Loucy (cell line): ENCODE results near the gene TPCN2.

ENCODE experiments used
- H2AFZ ChIP-seq: fragments of 200-600 bp; sonication (generic); 2 replicates; pipeline ENCODE4 v1.6.0; 2016; ENCODE audit warnings: antibody characterized with exemption, mild to moderate bottlenecking, low read length, moderate library complexity
- H3F3A ChIP-seq: fragments of 200-600 bp; 2 replicates; pipeline ENCODE4 v1.6.0; 2016; ENCODE audit warnings: antibody characterized with exemption, low read depth, mild to moderate bottlenecking
- H3K27me3 ChIP-seq: fragments of 200-600 bp; sonication (generic); 2 replicates; pipeline ENCODE4 v1.6.1; 2014; ENCODE audit warnings: low read length, mild to moderate bottlenecking; ENCODE audit not compliant: insufficient read depth, poor library complexity, severe bottlenecking
- H3K36me3 ChIP-seq: fragments of 200-600 bp; sonication (generic); 2 replicates; pipeline ENCODE4 v1.6.1; 2016; ENCODE audit warnings: low read length; ENCODE audit not compliant: insufficient read depth
- H3K4me1 ChIP-seq: fragments of 200-600 bp; sonication (generic); 2 replicates; pipeline ENCODE4 v1.5.1; 2014; ENCODE audit warnings: low read length, mild to moderate bottlenecking; ENCODE audit not compliant: insufficient read depth, poor library complexity, severe bottlenecking
- H3K4me2 ChIP-seq: fragments of 200-600 bp; sonication (generic); 2 replicates; pipeline ENCODE4 v1.6.0; 2014; ENCODE audit warnings: antibody characterized with exemption, low read length, low read depth, mild to moderate bottlenecking; ENCODE audit not compliant: poor library complexity, severe bottlenecking
- H3K4me3 ChIP-seq: fragments of 200-600 bp; sonication (generic); 2 replicates; pipeline ENCODE4 v1.5.1; 2014; ENCODE audit warnings: low read length, mild to moderate bottlenecking, mixed read lengths; ENCODE audit not compliant: poor library complexity, severe bottlenecking
- H3K79me2 ChIP-seq: fragments of 200-600 bp; sonication (generic); 2 replicates; pipeline ENCODE4 v1.6.1; 2014; ENCODE audit warnings: low read length; ENCODE audit not compliant: insufficient read depth
- H3K9ac ChIP-seq: fragments of 200-600 bp; sonication (generic); 2 replicates; pipeline ENCODE4 v1.6.0; 2014; ENCODE audit warnings: mild to moderate bottlenecking, low read depth, low read length, moderate library complexity; ENCODE audit not compliant: poor library complexity, severe bottlenecking
- H3K9me2 ChIP-seq: fragments of 200-600 bp; sonication (generic); replicated peaks from 2 replicates; pipeline ENCODE4 v1.6.1; 2016; ENCODE audit warnings: low read depth, low read length, mixed read lengths
- H3K9me3 ChIP-seq: fragments of 200-600 bp; sonication (generic); 2 replicates; pipeline ENCODE4 v1.6.1; 2014; ENCODE audit warnings: mild to moderate bottlenecking, antibody characterized with exemption, low read length, low read depth; ENCODE audit not compliant: insufficient read depth
- H4K20me1 ChIP-seq: fragments of 200-600 bp; sonication (generic); 2 replicates; pipeline ENCODE4 v1.6.0; 2014; ENCODE audit warnings: antibody characterized with exemption, low read length, mild to moderate bottlenecking; ENCODE audit not compliant: insufficient read depth, poor library complexity, severe bottlenecking
- EZH2phosphoT487 ChIP-seq: fragments of 200-600 bp; IDR thresholded peaks from 2 replicates; pipeline ENCODE4 v1.6.1; 2018; ENCODE audit warnings: antibody characterized with exemption, mild to moderate bottlenecking, moderate library complexity, borderline replicate concordance
- TF ChIP-seq, protein P1 (sequence below): fragments of 200-600 bp; sonication (generic); conservative IDR thresholded peaks from 2 replicates; pipeline ENCODE4 v1.5.1; 2014; ENCODE audit warnings: mild to moderate bottlenecking, antibody characterized with exemption, low read length

The TPCN2 gene

DNA sequence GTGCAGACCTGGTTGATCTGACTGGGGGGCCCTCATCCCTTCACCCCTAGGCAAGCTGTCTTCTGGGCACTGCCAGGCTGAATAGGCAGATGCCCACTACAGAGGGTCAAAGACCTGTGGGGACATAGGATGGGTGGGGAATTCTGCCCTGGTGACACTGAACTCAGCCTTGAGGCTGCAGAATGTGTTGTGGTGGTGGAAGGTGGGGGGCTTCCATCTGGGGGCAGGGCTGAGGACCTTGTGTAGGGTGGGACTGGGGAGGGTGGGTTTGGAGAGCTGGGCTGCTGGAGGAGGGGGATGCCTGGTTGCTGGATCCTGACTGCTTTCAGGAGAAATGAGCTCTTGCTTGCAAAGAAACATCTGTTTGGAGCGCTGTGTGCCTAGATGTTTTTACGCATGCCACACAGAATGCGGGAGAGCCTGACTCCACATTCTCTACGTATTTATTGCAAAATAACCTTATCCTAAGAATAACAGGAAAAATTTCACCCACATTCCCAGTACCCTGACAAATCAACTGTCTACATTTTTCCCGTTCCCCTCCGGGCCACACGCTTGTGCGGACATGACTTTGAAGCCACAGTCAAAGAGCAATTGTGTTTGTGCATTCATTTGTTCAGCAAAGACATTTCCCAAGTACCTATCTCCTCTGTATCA lies 125.3 kb downstream of the TPCN2 start:
- Histone ChIP-seq H2AFZ (no peak overlapping the region), H3K4me3 (no peak overlapping the region), H3K9me2 (no peaks in the 10 kb centered on the region), H4K20me1 (no peaks in the 10 kb centered on the region), H3K9ac (no peak overlapping the region), H3K27me3 (no peaks in the 10 kb centered on the region), H3K36me3 (no peaks in the 10 kb centered on the region), H3K9me3 (no peaks in the 10 kb centered on the region), H3F3A (no peaks in the 10 kb centered on the region), H3K4me1 (no peaks in the 10 kb centered on the region), H3K79me2 (no peaks in the 10 kb centered on the region), H3K4me2 (no peak overlapping the region)
- TF ChIP-seq, protein P1, sequence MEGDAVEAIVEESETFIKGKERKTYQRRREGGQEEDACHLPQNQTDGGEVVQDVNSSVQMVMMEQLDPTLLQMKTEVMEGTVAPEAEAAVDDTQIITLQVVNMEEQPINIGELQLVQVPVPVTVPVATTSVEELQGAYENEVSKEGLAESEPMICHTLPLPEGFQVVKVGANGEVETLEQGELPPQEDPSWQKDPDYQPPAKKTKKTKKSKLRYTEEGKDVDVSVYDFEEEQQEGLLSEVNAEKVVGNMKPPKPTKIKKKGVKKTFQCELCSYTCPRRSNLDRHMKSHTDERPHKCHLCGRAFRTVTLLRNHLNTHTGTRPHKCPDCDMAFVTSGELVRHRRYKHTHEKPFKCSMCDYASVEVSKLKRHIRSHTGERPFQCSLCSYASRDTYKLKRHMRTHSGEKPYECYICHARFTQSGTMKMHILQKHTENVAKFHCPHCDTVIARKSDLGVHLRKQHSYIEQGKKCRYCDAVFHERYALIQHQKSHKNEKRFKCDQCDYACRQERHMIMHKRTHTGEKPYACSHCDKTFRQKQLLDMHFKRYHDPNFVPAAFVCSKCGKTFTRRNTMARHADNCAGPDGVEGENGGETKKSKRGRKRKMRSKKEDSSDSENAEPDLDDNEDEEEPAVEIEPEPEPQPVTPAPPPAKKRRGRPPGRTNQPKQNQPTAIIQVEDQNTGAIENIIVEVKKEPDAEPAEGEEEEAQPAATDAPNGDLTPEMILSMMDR, result no peak
- no peak for TF ChIP-seq EZH2phosphoT487

DNA sequence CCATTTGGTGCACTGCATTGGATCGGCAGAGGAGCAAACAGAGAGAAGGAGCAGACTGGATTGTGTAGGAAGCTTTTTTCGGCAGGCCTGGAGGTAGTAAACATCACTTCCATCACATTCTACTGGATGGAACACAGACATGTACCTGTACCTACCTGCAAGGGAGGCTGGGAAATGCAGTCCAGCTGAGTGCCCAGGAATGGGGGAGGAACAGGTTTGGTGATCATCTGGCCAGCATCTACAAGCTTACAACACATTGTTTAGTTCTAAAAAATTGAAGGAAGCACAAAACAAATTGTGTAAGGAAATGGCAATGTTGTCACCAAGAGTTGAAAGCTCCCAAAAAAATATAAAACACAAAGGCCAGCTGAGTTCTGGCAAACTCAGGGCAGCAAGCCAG lies 126.1 kb downstream of the TPCN2 start:
- no peak for TF ChIP-seq EZH2phosphoT487
- TF ChIP-seq, protein P1, result no peak
- no peak overlapping the region for H3K9ac ChIP-seq
- no peak overlapping the region for H3K4me2 ChIP-seq

DNA sequence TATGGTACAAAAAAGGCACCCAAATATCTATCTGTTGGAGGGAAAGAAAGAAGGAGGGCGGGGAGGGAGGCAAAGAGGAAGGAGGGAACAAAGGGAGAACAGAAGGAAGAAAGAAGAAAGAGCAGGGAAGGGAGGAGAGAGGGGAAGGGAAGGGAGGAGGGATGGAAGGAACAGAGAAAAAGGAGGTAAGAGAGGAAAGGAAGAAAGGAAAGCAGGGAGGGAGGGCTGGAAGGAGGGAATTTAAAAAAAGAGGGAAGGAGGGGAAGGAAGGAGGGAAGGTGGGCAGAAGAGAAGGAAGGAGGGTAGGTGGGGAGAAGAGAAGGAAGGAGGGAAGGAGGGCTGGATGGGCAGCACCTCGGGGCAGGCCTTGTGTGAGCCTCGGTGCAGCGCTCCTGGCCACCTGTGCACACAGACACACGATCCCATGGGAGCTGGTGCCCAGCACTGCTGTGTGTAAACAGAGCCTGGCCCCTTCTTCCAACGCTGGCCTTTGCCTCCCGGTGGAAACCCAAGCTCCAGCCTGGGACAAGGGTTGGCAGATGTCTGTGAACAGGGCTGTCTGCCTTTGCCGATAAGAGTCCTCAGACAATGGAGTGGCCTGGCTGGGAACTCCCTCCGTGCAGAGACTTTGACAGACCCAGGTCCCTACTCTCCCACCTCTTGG lies 130.2 kb downstream of the TPCN2 start:
- Histone ChIP-seq H3K9me2 (no peaks in the 10 kb centered on the region), H3K4me2 (no peak overlapping the region), H3K4me3 (no peak overlapping the region), H2AFZ (no peak overlapping the region), H3K4me1 (no peaks in the 10 kb centered on the region), H4K20me1 (no peaks in the 10 kb centered on the region), H3K79me2 (no peaks in the 10 kb centered on the region), H3K9ac (no peak overlapping the region), H3K36me3 (no peaks in the 10 kb centered on the region), H3F3A (no peaks in the 10 kb centered on the region), H3K9me3 (no peaks in the 10 kb centered on the region), H3K27me3 (no peaks in the 10 kb centered on the region)
- TF ChIP-seq, protein P1, result no peak
- TF ChIP-seq EZH2phosphoT487, result no peak

More for the DNA sequence above, 126.1 kb downstream of the TPCN2 start:
- Histone ChIP-seq H3K9me2 (no peaks in the 10 kb centered on the region), H3K4me3 (no peak overlapping the region), H4K20me1 (no peaks in the 10 kb centered on the region), H3K36me3 (no peaks in the 10 kb centered on the region), H3K27me3 (no peaks in the 10 kb centered on the region), H3K9me3 (no peaks in the 10 kb centered on the region), H3K4me1 (no peaks in the 10 kb centered on the region), H2AFZ (no peak overlapping the region), H3F3A (no peaks in the 10 kb centered on the region), H3K79me2 (no peaks in the 10 kb centered on the region)
